ENCODE data around the gene SLC25A25. TPM values are rescaled to one million over a fixed set of nuclear protein-coding genes. Genes with fewer than 3 reads are reported as not detected.

SLC25A25 gene
- total and polyA plus RNA-seq, 10 of the 15 experiments (the other 5 are each of a cell fraction or from before 2014, with no cell fraction given): 0.04 to 17.1 (median 12.4) TPM; not detected in 1

- no peak for TF ChIP-seq CUX1 (IDR thresholded peaks at IDR 0.05; ENCODE audit: insufficient replicate concordance, low read depth, low read length)
- TF ChIP-seq JUND (IDR thresholded peaks at IDR 0.05; ENCODE audit: low read depth, low read length): no peak
- no peak for TF ChIP-seq RELB (IDR thresholded peaks at IDR 0.05; ENCODE audit: low read depth)
Observed at GRCh38 chr9:128049843-128050242, 18.2 kb upstream of the SLC25A25 start (continued).

Data from GM12878 (cell line).